GM10266 (cell line): ENCODE results near the gene CMAS.
"Not testable (repeated sequence)": the region's sequence is repeated elsewhere in the genome, so short reads cannot be mapped to it uniquely, and the experiment has no call there.

Experiments used
- DNase-seq: peaks from one replicate; pipeline ENCODE4 v3.0.0; 2012; ENCODE audit errors: extremely low spot score
- CTCF ChIP-seq: IDR thresholded peaks from 2 replicates; pipeline ENCODE4 v1.5.1; 2012; ENCODE audit warnings: mild to moderate bottlenecking, low read depth; ENCODE audit not compliant: control insufficient read depth, insufficient read depth; ENCODE audit errors: missing control alignments

Gene CMAS

DNA sequence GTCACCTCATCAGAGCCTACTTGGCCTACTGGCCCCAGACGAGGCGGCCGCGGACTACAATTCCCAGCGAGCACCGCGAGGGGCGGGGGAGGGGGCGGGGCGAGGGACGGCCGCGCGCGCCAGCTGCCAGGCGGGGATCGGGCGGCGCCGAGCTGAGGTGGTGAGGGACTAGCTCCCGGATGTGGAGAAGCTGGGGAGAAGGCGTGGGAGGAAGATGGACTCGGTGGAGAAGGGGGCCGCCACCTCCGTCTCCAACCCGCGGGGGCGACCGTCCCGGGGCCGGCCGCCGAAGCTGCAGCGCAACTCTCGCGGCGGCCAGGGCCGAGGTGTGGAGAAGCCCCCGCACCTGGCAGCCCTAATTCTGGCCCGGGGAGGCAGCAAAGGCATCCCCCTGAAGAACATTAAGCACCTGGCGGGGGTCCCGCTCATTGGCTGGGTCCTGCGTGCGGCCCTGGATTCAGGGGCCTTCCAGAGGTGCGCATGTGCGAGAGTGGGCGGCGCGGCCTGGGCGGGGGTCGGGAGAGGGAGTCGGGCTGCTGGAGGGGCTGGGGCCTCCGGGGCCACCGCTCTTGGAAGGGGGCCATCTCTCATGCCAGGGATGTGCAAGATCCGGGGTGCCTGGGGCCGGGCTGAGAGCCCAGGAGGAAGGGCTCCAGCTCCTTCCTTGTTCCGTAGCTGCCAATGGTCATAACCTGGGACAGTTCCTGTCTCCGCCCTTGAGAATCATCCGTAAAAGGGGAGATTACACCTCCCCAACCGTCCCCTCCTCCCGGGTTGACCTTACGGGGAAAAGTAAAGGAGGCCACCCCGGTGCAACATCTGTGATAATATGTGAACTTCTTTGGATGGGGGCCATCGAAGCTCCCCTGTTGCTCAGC lies at the start of gene CMAS:
Gene CMAS (plus strand): TSS at position 129 of the 878 bp plus-strand sequence. CDS start 86 bp downstream, at position 215.
- peak; percentile 87 for DNase-seq
- TF ChIP-seq CTCF: no peak

DNA sequence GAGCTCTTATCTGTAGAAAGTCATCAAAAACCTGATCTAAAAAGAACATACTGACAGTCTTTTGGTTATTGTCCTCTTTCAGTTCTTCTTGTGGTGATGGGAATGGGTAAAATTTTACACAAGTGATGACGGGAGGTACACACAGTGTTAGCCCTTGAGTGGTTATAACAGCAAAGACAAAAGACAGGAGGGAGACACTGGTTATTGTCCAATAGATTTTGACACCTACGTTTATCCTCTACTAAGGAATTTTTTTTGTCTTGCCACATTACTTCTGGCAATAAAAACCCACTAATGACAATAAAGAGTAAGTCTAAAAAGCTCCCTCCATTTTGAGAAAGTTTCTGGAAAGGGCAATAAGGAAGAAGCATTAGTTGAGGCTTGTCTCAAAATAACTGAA lies 47.7 kb upstream of the CMAS start:
- no peak for DNase-seq
- no peak for TF ChIP-seq CTCF

GRCh38 chr12:21998782-21999181 lies 47.2 kb upstream of the CMAS start:
- TF ChIP-seq CTCF: no peak
- no peak for DNase-seq

GRCh38 chr12:22002430-22002829 lies 43.6 kb upstream of the CMAS start:
- TF ChIP-seq CTCF: no peak
- no peak for DNase-seq

DNA sequence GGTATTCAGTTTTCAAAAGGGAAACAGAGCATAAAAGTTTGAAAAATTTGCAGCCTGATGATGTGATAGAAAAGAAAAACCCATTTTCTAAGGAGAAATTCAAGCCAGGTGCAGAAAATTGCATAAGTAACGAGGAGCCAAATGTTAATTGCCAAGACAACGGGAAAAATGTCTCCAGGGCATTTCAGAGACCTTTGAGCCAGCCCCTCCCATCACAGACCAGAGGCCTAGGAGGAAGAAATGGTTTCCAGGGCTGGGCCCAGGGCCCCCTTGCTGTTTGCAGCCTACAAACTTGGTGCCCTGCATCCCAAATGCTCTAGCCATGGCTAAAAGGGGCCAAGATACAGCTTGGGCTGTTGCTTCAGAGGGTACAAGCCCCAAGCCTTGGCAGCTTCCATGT lies 38.2 kb upstream of the CMAS start:
- DNase-seq: not testable (repeated sequence)

GRCh38 chr12:22008196-22008595 lies 37.8 kb upstream of the CMAS start:
- DNase-seq: no peak
- TF ChIP-seq CTCF: no peak

DNA sequence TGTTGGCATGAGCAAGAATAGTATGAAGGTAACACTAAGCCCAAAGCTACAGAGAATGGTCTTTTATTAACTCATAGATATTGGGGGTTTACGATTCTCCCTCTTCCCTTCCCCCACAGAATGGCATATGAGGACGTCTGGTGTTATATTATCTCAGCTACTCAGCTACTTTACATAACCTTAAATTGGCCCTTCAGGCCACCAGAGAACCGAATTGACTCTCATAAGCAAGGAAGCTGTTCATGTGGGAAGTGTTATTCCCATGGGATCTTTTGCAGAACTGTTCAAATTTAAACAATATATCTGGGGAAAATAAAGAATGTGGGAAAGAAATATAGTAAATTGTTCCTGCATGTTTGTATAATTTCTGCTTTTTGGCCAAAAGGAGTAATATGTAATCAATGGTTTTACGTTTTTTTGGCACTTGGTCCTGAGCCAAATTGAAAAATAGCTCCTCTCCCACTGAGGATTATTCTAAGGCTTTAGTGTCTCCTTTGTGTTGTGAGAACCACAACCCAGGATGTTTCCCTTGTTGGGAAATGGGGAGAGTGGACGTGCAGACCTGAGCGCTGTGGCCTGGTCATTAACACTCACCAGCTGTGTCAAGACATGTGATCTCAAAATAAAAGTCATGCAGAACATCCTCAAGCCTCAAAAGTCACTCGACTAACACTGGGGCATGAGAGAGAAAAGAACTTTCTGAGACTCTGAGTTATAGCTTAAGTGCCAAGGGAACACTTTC lies 31.8 kb upstream of the CMAS start:
- no peak for TF ChIP-seq CTCF
- DNase-seq: no peak
